PC-9 (cell line): ENCODE measurements around the gene DYRK2.

Experiments
- CTCF ChIP-seq: fragments of 200-600 bp; sonication (generic); conservative IDR thresholded peaks from 2 replicates; pipeline ENCODE4 v1.6.1; 2017; ENCODE audit warnings: mixed run types, antibody characterized with exemption, mild to moderate bottlenecking, moderate library complexity
- EZH2 ChIP-seq: fragments of 200-600 bp; sonication (generic); IDR thresholded peaks from 2 replicates; pipeline ENCODE4 v1.8.0; 2017; ENCODE audit warnings: antibody characterized with exemption, low read depth

DNA sequence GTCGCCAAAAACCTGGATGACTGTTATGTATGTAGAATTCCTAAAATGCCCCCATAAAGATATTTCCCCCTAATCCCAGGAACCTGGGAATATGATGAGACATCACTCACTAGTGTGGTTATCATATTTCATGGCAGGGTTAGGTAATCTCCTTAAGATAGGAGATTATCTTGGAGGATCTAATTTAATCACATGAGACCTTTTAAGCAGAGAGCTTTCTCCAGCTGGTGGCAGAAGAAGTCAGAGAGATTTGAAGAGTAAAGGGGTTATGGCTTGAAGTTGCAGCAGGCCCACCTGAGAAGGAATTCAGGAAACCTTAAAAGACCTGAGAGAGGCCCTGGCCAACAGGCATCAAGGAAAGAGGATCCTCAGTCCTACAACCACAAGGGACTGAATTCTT is 53.6 kb downstream of the DYRK2 start:
- no peak for TF ChIP-seq CTCF
- TF ChIP-seq EZH2 = no peak
